T-helper 2 cell (primary cell): ENCODE data around the gene HECW1.
"Not testable (repeated sequence)": the region's sequence is repeated elsewhere in the genome, so short reads cannot be mapped to it uniquely, and the experiment has no call there.

Experiments
- DNase-seq, 5 experiments: peaks; one replicate each; pipeline versions ENCODE4 v3.0.0 to v3.0.0-alpha.2; 2012 to 2022

Gene HECW1

DNA sequence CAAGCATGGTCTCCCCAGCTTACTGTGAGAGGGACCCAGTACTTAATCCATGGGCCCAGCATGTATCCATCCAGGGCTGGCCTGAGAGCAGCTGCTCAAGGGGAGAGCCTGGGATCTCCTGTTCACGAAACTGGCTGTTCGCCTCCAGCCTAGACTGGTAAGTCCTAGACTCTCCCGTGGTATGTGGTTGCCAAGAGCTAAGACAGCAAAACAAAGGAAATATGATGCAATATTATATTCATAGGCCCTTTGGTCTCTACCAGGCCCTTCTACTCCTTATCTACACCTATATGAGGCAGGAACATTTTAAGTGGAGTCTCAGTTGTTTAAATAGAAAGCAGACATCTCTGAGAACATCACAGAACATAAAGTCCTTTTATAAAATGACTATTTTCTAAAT, 441.6 kb downstream of the HECW1 start:
- no peak for DNase-seq

DNA sequence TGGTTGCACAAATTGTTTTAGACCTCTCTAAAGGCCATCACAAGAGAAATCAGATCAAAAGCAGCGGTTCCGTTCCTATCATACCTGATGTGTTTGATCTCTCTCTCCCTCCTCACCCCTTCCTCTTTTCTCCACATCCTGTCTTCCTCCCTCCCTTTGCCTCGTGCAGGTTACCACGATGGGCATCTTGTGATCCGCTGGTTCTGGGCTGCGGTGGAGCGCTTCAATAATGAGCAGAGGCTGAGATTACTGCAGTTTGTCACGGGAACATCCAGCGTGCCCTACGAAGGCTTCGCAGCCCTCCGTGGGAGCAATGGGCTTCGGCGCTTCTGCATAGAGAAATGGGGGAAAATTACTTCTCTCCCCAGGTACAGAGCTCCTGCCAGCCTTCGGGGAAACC, 442.0 kb downstream of the HECW1 start:
- DNase-seq: peak in 1 of 5 experiments; percentile 47

DNA sequence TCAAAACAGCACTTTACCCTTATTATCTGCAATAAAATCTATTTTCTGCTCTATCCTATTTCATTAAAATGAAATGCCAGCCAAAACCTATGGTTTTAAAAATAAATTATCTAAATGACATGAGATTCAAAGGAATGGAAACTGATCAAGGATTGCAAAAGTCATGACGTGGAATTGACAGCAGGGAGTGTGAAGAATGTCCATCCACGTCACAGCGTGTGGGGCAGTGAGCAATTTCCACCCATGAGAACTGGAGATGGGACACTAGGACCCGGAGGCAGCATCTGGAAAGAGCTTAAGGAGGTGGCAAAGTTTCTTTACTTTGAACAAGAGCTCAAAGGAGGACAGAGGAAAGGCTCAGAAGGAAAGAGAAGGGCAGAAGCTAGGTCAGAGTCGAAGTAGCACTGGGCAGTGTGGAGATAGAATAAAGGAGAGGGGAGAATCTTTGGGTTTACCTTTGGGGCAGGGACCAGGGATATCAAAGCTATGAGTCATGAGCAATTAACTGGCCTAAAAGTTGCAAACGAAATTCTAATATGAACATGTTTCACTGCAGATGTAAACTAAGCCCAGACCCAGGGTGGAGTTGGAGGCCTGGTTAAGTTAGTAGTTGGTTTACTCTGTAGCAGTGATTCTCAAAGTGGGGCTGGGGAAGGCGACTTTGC, 445.5 kb downstream of the HECW1 start:
- no peak for DNase-seq

- no peak for DNase-seq
Observed at GRCh38 chr7:43559171-43559945, 446.9 kb downstream of the HECW1 start.

DNA sequence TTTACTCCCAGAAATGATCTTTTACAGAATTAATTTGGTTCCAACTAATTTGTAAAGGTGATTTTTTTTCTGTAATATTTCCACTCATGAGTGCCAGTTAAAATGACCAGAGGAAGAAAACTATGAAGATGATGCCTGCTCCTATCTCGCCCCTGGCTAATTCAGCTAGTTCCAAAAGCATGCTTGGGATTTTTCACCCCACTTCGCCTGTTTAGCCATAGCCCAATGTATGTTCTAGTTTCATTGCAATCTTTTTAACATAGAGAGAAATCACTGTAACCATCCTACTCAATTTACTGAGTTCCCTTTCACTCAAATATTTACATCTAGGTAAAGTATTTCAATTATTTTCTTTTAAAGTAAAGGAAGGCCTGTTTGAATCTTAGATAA, 447.5 kb downstream of the HECW1 start:
- DNase-seq: no peak

GRCh38 chr7:43560742-43561330, 448.4 kb downstream of the HECW1 start:
- no peak for DNase-seq

GRCh38 chr7:43562383-43562782, 449.9 kb downstream of the HECW1 start:
- no peak for DNase-seq

DNA sequence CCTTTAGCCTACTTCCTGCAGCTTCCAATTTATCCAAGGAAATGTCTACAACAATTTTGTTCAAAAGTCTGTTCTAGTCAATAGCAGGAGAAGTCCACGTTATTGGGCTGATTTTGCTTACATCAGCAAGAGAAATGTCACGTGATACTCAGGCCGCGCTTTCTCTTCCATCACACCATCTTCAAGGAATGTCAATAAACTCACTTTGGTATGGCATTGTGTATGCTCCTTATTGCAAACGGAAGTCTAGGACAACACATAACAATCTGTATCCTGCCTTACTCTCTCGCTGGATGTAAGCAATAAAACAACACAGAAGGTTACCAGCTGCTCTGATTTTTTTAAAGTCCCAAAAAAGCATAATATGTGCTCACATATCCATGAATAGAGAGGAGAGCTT, 453.3 kb downstream of the HECW1 start:
- DNase-seq: no peak

GRCh38 chr7:43568529-43568928, 456.1 kb downstream of the HECW1 start:
- DNase-seq: no peak

DNA sequence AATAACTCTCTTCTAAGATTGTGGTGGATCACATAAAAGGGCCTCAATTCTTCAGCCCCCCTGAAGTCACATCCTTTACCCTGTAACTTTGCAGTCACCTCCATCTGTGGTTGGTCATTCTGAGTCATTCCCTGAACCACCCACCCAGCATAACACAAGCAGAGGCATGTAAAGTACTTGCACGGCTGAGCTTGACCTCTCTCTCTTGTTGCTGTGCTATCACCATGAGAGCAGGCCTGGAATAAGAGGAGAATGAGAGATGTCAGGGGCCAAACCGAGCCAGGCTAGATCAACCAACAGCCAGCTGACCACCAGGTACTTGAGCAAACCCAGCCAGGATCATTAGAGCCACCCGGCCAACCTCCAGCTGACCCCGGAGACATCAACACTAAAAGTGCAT, 457.0 kb downstream of the HECW1 start:
- DNase-seq: no peak

DNA sequence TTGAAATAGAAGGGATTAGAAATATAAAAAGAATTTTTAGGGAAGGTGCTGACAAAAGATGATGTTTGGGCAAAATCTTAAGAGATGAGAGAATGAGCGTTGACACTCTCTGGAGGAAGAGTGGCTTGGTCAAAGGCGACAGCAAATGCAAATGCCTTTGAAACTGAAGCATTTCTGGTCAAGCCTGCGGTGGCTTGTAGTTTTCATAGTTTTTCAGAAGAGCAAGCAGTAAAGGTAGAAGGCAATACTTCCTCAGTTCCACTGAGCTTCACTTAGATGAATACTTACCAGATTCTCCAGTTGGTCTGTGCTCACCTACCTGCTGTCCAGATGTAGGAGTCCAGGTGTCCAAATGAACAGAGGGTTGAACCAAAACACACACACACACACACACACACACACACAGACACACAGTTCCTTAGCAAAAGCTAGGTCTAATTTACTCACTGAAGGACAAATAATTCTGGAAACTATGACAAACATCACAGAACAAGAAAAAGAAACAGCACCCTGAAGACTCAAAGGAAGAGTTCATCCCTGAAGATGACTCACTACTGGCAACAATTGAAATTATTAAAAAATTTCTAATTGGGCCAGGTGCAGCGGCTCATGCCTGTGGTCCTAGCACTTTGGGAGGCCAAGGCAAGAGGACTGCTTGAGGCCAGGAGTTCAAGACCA, 458.4 kb downstream of the HECW1 start:
- DNase-seq: no peak

DNA sequence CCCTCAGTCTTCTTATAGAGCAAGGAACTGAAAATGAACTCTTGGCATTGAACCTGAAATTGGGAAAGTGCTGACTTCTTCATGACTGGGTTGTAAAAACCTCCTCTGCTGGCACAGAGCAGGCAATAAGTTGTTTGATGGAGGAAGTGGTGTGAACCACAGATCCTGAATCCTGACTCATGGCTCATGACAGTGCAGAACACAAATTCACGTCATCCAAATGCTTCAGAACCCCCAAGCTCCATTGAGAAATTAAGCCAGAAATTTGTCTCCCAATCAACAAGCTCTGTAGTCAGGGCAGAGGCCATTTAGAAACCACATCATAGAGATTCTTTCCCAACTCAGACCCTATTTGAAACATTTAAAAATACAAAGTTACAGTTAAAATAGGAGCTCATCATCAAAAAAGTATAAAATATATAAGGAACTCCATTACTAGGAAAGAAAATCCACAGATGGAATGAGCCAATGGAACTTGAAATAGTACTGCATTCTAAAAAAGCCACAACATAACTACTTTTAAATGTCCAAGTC, 460.1 kb downstream of the HECW1 start:
- DNase-seq: peak in 1 of 5 experiments; percentile 89

- not testable (repeated sequence) for DNase-seq
Observed at GRCh38 chr7:43573832-43574231, 461.4 kb downstream of the HECW1 start.

DNA sequence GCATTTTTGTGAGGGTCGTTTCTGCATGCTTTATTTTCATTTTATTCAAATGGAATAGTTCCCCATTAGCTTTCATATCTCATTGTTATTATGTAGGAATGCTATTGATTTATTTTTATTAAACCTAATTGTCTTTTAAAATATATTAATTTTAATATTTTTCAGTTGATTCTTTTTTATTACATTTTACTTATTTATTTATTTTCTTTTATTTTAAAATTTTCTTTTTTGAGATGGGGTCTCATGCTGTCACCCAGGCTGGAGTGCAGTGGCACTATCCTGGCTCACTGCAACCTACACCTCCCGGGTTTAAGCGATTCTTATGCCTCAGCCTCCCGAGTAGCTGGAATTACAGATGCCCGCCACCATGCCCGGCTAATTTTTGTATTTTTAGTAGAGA, 463.1 kb downstream of the HECW1 start:
- DNase-seq: no peak

DNA sequence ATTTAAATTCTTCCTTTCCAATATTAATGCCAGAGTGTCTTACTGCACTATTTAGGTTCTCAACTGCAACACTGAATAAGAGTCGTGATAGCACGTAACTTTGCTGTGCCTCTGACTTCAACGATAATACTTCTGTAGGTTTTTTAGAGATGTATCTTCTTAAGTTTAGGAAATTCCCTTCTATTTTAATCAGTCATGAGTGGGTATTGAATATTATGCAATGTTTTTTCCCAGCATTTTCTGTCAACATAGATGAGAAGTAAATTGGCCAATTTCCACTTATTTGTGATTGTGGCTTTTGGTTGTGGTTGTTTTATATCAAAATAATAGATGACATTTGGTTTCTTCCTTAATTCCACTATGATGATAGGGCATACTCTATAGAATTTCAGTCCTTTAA, 463.8 kb downstream of the HECW1 start:
- DNase-seq: no peak

GRCh38 chr7:43577485-43577951, 465.1 kb downstream of the HECW1 start:
- peak in 1 of 5 experiments; percentile 38 for DNase-seq

DNA sequence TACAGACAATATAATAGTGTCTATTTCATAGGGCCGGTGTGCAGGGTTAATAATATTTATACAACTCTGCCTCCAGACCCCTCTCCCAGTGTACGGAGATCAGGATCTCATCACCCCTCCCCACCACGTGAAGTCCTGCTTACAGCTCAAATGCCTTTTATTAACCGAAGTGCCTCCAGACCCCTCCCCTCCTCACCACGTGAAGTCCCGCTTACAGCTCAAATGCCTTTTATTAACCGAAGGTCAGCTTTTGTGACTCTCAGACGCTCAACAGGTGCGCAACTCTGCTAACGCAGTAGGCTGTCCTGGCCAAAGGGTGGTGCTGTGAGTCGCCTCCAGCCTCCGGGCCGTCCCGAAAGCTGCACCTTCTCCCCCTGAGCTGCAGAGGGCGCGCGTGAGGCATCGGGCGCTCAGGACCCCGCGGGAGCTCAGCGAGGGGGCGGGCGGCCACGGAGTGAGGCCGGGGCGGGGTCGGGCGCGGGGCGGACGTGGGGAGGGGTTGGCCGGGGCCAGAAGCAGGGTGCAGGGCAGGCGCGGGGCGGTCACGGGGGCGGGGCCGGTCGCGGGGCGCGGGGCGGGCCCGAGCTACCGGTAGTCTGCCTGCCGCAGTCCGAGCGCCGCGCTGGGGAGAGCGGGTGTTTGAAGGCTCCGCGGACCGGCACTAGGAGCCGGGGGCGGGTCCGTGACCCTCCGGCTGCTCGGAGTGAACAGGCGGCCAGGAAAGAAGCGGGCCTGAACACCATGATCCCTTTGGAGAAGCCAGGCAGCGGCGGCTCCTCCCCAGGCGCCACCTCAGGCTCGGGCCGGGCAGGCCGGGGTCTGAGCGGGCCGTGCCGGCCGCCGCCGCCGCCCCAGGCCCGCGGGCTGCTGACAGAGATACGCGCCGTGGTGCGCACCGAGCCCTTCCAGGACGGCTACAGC, 470.3 kb downstream of the HECW1 start, which contains the start of gene STK17A:
TSS of gene STK17A (plus strand) at position 606 of the 921 bp plus-strand sequence. CDS start at position 742, 136 bp downstream.
- peak; percentile 90 to 93 (median 91) for DNase-seq

DNA sequence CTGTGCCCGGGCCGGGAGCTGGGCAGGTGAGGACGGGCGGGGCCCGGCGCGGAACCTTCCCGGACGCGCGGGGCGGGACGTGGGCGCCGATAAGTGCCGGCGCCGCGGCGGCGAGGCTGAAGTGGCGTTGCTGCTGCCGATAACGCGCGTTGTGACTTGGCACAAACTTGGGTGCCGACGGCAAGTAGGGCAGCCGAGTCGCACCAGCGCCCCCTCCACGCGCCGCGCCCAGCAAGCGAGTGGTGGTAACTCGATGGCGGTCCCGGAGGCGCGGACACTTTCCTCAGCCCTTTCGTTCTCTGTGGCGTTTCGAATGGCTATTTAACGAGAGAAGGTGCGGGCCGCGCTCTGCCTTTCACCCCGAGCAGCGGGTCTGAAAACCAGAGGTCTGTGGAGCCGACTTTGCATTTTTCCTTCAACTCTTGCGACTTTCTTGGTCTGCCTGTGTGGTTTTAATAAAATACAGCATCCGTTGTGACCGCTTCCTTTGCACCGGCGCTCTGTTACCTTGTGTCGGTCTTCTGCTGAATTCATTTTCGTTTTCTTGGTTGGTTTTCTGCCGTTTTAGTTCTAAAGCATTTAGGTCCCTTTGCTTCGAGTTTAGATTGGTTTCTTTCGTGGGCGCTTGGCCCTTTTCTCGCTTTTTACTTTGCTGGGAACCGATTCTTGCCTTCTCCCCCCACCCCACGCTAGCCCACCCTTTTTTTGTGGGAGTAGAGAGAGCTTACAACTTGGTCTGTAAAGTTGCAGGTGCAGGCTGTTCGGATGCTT, 471.2 kb downstream of the HECW1 start:
- DNase-seq: peak; percentile 47 to 91 (median 63)

- peak in 3 of 5 experiments; percentile 21 to 64 (median 22) for DNase-seq
Observed at GRCh38 chr7:43584195-43584586, 471.7 kb downstream of the HECW1 start.

DNA sequence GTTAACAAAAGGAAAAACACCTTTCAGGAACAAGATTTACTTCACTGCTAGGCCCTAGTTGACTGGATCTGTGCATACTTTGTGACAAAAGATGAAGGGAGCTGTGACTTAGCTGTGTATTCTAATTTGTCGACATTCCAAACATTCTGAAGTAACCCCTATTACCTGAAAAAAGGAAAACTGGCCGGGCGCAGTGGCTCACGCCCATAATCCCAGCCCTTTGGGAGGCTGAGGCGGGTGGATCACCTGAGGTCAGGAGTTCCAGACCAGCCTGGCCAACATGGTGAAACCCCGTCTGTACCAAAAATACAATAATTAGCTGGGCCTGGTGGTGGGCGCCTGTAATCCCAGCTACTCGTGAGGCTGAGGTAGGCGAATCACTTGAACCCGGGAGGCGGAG, 472.3 kb downstream of the HECW1 start:
- DNase-seq: not testable (repeated sequence)

GRCh38 chr7:43585562-43585961, 473.1 kb downstream of the HECW1 start:
- peak in 1 of 5 experiments; percentile 48 for DNase-seq
